ENCODE data around the gene NDUFA11. TPM values are rescaled to one million over a fixed set of nuclear protein-coding genes. Genes with fewer than 3 reads are reported as not detected.

The NDUFA11 gene
- total and polyA plus RNA-seq, 9 of the 15 experiments (the other 6 are each of a cell fraction or from before 2014, with no cell fraction given) = 63.3 to 486 (median 274) TPM

- TF ChIP-seq, protein P1, sequence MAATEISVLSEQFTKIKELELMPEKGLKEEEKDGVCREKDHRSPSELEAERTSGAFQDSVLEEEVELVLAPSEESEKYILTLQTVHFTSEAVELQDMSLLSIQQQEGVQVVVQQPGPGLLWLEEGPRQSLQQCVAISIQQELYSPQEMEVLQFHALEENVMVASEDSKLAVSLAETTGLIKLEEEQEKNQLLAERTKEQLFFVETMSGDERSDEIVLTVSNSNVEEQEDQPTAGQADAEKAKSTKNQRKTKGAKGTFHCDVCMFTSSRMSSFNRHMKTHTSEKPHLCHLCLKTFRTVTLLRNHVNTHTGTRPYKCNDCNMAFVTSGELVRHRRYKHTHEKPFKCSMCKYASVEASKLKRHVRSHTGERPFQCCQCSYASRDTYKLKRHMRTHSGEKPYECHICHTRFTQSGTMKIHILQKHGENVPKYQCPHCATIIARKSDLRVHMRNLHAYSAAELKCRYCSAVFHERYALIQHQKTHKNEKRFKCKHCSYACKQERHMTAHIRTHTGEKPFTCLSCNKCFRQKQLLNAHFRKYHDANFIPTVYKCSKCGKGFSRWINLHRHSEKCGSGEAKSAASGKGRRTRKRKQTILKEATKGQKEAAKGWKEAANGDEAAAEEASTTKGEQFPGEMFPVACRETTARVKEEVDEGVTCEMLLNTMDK (IDR thresholded peaks at IDR 0.05; ENCODE audit: borderline replicate concordance, insufficient read depth, low read depth, low read length, poor library complexity, severe bottlenecking) = peak; percentile 59
- TF ChIP-seq RAD21 (CRISPR knock-in tag; conservative IDR thresholded peaks at IDR 0.05 in 1 of 2, IDR thresholded peaks at IDR 0.05 in 1 of 2) = peak; percentile 56 to 68
- TF ChIP-seq FIP1L1 (IDR thresholded peaks at IDR 0.05; ENCODE audit: low read depth, low read length, poor library complexity, severe bottlenecking) = peak; percentile 43
- TF ChIP-seq ZNF175 (CRISPR knock-in tag; IDR thresholded peaks at IDR 0.05; ENCODE audit: low read depth) = no peak
- no peak for TF ChIP-seq NCOA4 (IDR thresholded peaks at IDR 0.05; ENCODE audit: partially characterized antibody)
- no peak for TF ChIP-seq EZH2 (IDR thresholded peaks at IDR 0.05; ENCODE audit: borderline replicate concordance, low read depth, low read length)
- TF ChIP-seq CTBP1 (IDR thresholded peaks at IDR 0.05; ENCODE audit: borderline replicate concordance) = peak; percentile 61; the same call in 1 of the 2 replicates
- peak; percentile 64 for TF ChIP-seq SUPT5H (IDR thresholded peaks at IDR 0.05)
- peak; percentile 36; the same call in 1 of the 2 replicates for TF ChIP-seq ZBTB7A (IDR thresholded peaks at IDR 0.05; ENCODE audit: borderline replicate concordance, control insufficient read depth, low read depth, low read length)
- peak; percentile 5 for TF ChIP-seq PCBP1 (IDR thresholded peaks at IDR 0.05; ENCODE audit: low read depth, low read length, poor library complexity, severe bottlenecking)
- 0 out of 2 replicates have a peak, but pooled peaks have one; percentile 20 for TF ChIP-seq CREM (IDR thresholded peaks at IDR 0.05; ENCODE audit: low read depth)
- TF ChIP-seq POLR2B (IDR thresholded peaks at IDR 0.05; ENCODE audit: low read depth, partially characterized antibody) = peak; percentile 68
- TF ChIP-seq SP2 (IDR thresholded peaks at IDR 0.05; ENCODE audit: extremely low read depth, low read depth, low read length, poor library complexity, severe bottlenecking) = no peak
- TF ChIP-seq E2F3 (CRISPR knock-in tag; IDR thresholded peaks at IDR 0.05) = no peak
- TF ChIP-seq SMC3 (conservative IDR thresholded peaks at IDR 0.05; ENCODE audit: insufficient read depth, low read depth, low read length) = peak; percentile 56; the same call in 1 of the 2 replicates
- TF ChIP-seq HDAC1 (IDR thresholded peaks at IDR 0.05) = peak in 1 of 2 experiments; percentile 12; a peak in 1 of 4 replicates
- no peak for TF ChIP-seq SRSF3 (IDR thresholded peaks at IDR 0.05; ENCODE audit: insufficient read depth, low read length)
- 0 out of 2 replicates have a peak, but pooled peaks have one; percentile 28 for TF ChIP-seq CC2D1A (IDR thresholded peaks at IDR 0.05)
- TF ChIP-seq RFX7 (CRISPR knock-in tag; IDR thresholded peaks at IDR 0.05) = no peak
- no peak for TF ChIP-seq ZFP30 (CRISPR knock-in tag; IDR thresholded peaks at IDR 0.05; ENCODE audit: borderline replicate concordance)
- TF ChIP-seq, protein P2, sequence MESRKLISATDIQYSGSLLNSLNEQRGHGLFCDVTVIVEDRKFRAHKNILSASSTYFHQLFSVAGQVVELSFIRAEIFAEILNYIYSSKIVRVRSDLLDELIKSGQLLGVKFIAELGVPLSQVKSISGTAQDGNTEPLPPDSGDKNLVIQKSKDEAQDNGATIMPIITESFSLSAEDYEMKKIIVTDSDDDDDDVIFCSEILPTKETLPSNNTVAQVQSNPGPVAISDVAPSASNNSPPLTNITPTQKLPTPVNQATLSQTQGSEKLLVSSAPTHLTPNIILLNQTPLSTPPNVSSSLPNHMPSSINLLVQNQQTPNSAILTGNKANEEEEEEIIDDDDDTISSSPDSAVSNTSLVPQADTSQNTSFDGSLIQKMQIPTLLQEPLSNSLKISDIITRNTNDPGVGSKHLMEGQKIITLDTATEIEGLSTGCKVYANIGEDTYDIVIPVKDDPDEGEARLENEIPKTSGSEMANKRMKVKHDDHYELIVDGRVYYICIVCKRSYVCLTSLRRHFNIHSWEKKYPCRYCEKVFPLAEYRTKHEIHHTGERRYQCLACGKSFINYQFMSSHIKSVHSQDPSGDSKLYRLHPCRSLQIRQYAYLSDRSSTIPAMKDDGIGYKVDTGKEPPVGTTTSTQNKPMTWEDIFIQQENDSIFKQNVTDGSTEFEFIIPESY (CRISPR knock-in tag; IDR thresholded peaks at IDR 0.05) = peak; percentile 58
These were observed 11.4 kb downstream of the NDUFA11 start (continued) for GRCh38 chr19:5891938-5892771.

Data from K562 (cell line).